ENCODE measurements around the gene EPB41L2.
"Not testable (repeated sequence)": the region's sequence is repeated elsewhere in the genome, so short reads cannot be mapped to it uniquely, and the experiment has no call there.

Gene EPB41L2

GRCh38 chr6:130935978-130936377, 127.1 kb downstream of the EPB41L2 start:
- DNase-seq = no peak

- DNase-seq = no peak
Measured at GRCh38 chr6:130934848-130935585, 128.0 kb downstream of the EPB41L2 start.

- no peak for DNase-seq
Measured at GRCh38 chr6:130933712-130934200, 129.3 kb downstream of the EPB41L2 start.

GRCh38 chr6:130932921-130933320, 130.1 kb downstream of the EPB41L2 start:
- no peak for DNase-seq

- DNase-seq = no peak
Measured at GRCh38 chr6:130932438-130932837, 130.6 kb downstream of the EPB41L2 start.

- DNase-seq = no peak
Measured at GRCh38 chr6:130931683-130932082, 131.4 kb downstream of the EPB41L2 start.

GRCh38 chr6:130929036-130929678, 133.9 kb downstream of the EPB41L2 start:
- DNase-seq = no peak

GRCh38 chr6:130928158-130928912, 134.7 kb downstream of the EPB41L2 start:
- DNase-seq = no peak

- DNase-seq = no peak
Measured at GRCh38 chr6:130927305-130927704, 135.7 kb downstream of the EPB41L2 start.

GRCh38 chr6:130923350-130923749, 139.7 kb downstream of the EPB41L2 start:
- no peak for DNase-seq

- DNase-seq = no peak
Measured at GRCh38 chr6:130922922-130923321, 140.1 kb downstream of the EPB41L2 start.

GRCh38 chr6:130920969-130921368, 142.1 kb downstream of the EPB41L2 start:
- DNase-seq = no peak

GRCh38 chr6:130918171-130918570, 144.9 kb downstream of the EPB41L2 start:
- no peak for DNase-seq

GRCh38 chr6:130915606-130916005, 147.4 kb downstream of the EPB41L2 start:
- DNase-seq = not testable (repeated sequence)

GRCh38 chr6:130913120-130913519, 149.9 kb downstream of the EPB41L2 start:
- no peak for DNase-seq

GRCh38 chr6:130912434-130912833, 150.6 kb downstream of the EPB41L2 start:
- DNase-seq = no peak

GRCh38 chr6:130908958-130909357, 154.1 kb downstream of the EPB41L2 start:
- DNase-seq = no peak

- no peak for DNase-seq
Measured at GRCh38 chr6:130908188-130908587, 154.9 kb downstream of the EPB41L2 start.

GRCh38 chr6:130907687-130908086, 155.4 kb downstream of the EPB41L2 start:
- no peak for DNase-seq

GRCh38 chr6:130906736-130907381, 156.2 kb downstream of the EPB41L2 start:
- DNase-seq = no peak

- DNase-seq = no peak
Measured at GRCh38 chr6:130903602-130904001, 159.4 kb downstream of the EPB41L2 start.

GRCh38 chr6:130903007-130903406, 160.0 kb downstream of the EPB41L2 start:
- no peak for DNase-seq

- no peak for DNase-seq
Measured at GRCh38 chr6:130900913-130901312, 162.1 kb downstream of the EPB41L2 start.

Data from DMS79 (cell line).